Measurements from ENCODE around the gene TOP2A. TPM values are rescaled to one million over a fixed set of nuclear protein-coding genes. Genes with fewer than 3 reads are reported as not detected.

TOP2A gene
- total and polyA plus RNA-seq, 9 of the 15 experiments (the other 6 are each of a cell fraction or from before 2014, with no cell fraction given) = 133 to 347 (median 259) TPM

- TF ChIP-seq SMAD1 (IDR thresholded peaks at IDR 0.05; ENCODE audit: low read depth, low read length, partially characterized antibody) (no peak), SRSF9 (IDR thresholded peaks at IDR 0.05; ENCODE audit: borderline replicate concordance, low read depth, low read length) (no peak), TBL1XR1 (IDR thresholded peaks at IDR 0.05; ENCODE audit: low read length in 2 of 2) (no peak), E2F8 (IDR thresholded peaks at IDR 0.05; ENCODE audit: low read depth, partially characterized antibody) (no peak), ZNF408 (CRISPR knock-in tag; IDR thresholded peaks at IDR 0.05; ENCODE audit: low read depth) (no peak), TCF3 (CRISPR knock-in tag; IDR thresholded peaks at IDR 0.05) (no peak), MTF1 (CRISPR knock-in tag; IDR thresholded peaks at IDR 0.05; ENCODE audit: borderline replicate concordance) (no peak), RBM22 (IDR thresholded peaks at IDR 0.05; ENCODE audit: low read depth, low read length, poor library complexity, severe bottlenecking) (no peak), NFIX (CRISPR knock-in tag; IDR thresholded peaks at IDR 0.05; ENCODE audit: low read depth) (no peak), CCAR2 (IDR thresholded peaks at IDR 0.05; ENCODE audit: low read depth, low read length) (no peak), ZNF511 (CRISPR knock-in tag; IDR thresholded peaks at IDR 0.05) (no peak), CCNT2 (IDR thresholded peaks at IDR 0.05; ENCODE audit: borderline replicate concordance, extremely low read depth, insufficient read length, low read depth, low read length) (peak; percentile 62), ZNF184 (CRISPR knock-in tag; IDR thresholded peaks at IDR 0.05) (no peak), ZBTB17 (CRISPR knock-in tag; IDR thresholded peaks at IDR 0.05) (no peak), HNRNPH1 (optimal IDR thresholded peaks at IDR 0.05; ENCODE audit: low read depth, low read length) (no peak), MXI1 (IDR thresholded peaks at IDR 0.05; ENCODE audit: low read depth, low read length) (no peak)
- TF ChIP-seq, protein P1, sequence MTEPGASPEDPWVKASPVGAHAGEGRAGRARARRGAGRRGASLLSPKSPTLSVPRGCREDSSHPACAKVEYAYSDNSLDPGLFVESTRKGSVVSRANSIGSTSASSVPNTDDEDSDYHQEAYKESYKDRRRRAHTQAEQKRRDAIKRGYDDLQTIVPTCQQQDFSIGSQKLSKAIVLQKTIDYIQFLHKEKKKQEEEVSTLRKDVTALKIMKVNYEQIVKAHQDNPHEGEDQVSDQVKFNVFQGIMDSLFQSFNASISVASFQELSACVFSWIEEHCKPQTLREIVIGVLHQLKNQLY (CRISPR knock-in tag; conservative IDR thresholded peaks at IDR 0.05) = no peak
- TF ChIP-seq, protein P2, sequence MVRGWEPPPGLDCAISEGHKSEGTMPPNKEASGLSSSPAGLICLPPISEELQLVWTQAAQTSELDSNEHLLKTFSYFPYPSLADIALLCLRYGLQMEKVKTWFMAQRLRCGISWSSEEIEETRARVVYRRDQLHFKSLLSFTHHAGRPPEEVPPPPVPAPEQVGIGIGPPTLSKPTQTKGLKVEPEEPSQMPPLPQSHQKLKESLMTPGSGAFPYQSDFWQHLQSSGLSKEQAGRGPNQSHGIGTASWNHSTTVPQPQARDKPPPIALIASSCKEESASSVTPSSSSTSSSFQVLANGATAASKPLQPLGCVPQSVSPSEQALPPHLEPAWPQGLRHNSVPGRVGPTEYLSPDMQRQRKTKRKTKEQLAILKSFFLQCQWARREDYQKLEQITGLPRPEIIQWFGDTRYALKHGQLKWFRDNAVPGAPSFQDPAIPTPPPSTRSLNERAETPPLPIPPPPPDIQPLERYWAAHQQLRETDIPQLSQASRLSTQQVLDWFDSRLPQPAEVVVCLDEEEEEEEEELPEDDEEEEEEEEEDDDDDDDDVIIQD (CRISPR knock-in tag; IDR thresholded peaks at IDR 0.05) = no peak
- TF ChIP-seq, protein P3, sequence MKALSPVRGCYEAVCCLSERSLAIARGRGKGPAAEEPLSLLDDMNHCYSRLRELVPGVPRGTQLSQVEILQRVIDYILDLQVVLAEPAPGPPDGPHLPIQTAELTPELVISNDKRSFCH (CRISPR knock-in tag; IDR thresholded peaks at IDR 0.05) = no peak
- TF ChIP-seq, protein P3 (tag; IDR thresholded peaks at IDR 0.05) = no peak
- TF ChIP-seq, protein P4, sequence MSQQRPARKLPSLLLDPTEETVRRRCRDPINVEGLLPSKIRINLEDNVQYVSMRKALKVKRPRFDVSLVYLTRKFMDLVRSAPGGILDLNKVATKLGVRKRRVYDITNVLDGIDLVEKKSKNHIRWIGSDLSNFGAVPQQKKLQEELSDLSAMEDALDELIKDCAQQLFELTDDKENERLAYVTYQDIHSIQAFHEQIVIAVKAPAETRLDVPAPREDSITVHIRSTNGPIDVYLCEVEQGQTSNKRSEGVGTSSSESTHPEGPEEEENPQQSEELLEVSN (IDR thresholded peaks at IDR 0.05; ENCODE audit: borderline replicate concordance in 1 of 2, extremely low read depth in 1 of 2, insufficient read depth in 1 of 2, insufficient read length in 1 of 2, low read depth in 1 of 2, low read length in 1 of 2, poor library complexity in 1 of 2, severe bottlenecking in 1 of 2) = peak; percentile 81 to 87
Observed at GRCh38 chr17:40362696-40363110, 55.0 kb downstream of the TOP2A start (continued).
